GM12878 (cell line): ENCODE results near the gene TMSB10. TPM values are rescaled to one million over a fixed set of nuclear protein-coding genes. Genes with fewer than 3 reads are reported as not detected.

ENCODE experiments used
- ATAC-seq: fragments of 200-7000 bp; cut with Tn5 transposase; 3 replicates; pipeline ENCODE4 v1.9.1; 2020; ENCODE audit warnings: mild to moderate bottlenecking, moderate library complexity
- BruUV-seq: library from RNA; stranded (reverse); fragments of 400-500 nt; replicated peaks from 2 replicates; lab custom pipeline; 2021; lab: Mats Ljungman, UMichigan
- CTCF ChIA-PET: fragments of 300-600 bp; sonication (Branson Sonifier 250); formaldehyde crosslinking; extraction: SDS; loops from one replicate; lab custom pipeline; 2021; ENCODE audit warnings: inconsistent platforms; lab: Yijun Ruan, JAX
- POLR2A ChIA-PET: fragments of 350-600 bp; formaldehyde crosslinking; extraction: SDS; loops from one replicate; lab custom pipeline; 2021; ENCODE audit warnings: inconsistent platforms; lab: Charles Lee
- RAD21 ChIA-PET: fragments of 300-600 bp; sonication (Branson Sonifier 250); formaldehyde crosslinking; loops from one replicate; lab custom pipeline; 2023; ENCODE audit warnings: antibody characterized with exemption; ENCODE audit not compliant: unreplicated experiment; lab: Charles Lee
- SMC1A ChIA-PET: fragments of 300-600 bp; sonication (Branson Sonifier 250); formaldehyde crosslinking; loops from one replicate; lab custom pipeline; 2023; ENCODE audit not compliant: unreplicated experiment, uncharacterized antibody; lab: Charles Lee
- DNase-seq: peaks from one replicate; pipeline ENCODE4 v3.0.0-alpha.2; 2011; ENCODE audit warnings: low read depth, low spot score
- FAIRE-seq: peaks from 3 replicates; lab custom pipeline; 2011; peaks lifted over from hg19 to GRCh38; lab: Jason Lieb, UNC
- H2AFZ ChIP-seq: 2 replicates; pipeline ENCODE4 v1.6.0; 2011; ENCODE audit warnings: low read depth, low read length, control low read depth; ENCODE audit not compliant: control insufficient read depth
- H3K27ac ChIP-seq: 2 replicates; pipeline ENCODE4 v1.5.1; 2011; ENCODE audit warnings: control low read depth; ENCODE audit not compliant: control insufficient read depth, insufficient read depth
- H3K27me3 ChIP-seq, 2 experiments: replicated peaks in 1 of 2; 2 replicates each; pipeline versions ENCODE4 v1.6.0 to v1.6.1; 2011; ENCODE audit warnings: low read length in 1 of 2; ENCODE audit not compliant: control insufficient read depth in 2 of 2, insufficient read depth in 2 of 2
- H3K36me3 ChIP-seq, 2 experiments: 2 replicates each; pipeline ENCODE4 v1.5.1; 2011; ENCODE audit warnings: low read length in 1 of 2; ENCODE audit not compliant: control insufficient read depth in 2 of 2, insufficient read depth in 2 of 2
- H3K4me1 ChIP-seq: 2 replicates; pipeline ENCODE4 v1.6.1; 2011; ENCODE audit warnings: mild to moderate bottlenecking, low read length, moderate library complexity, mixed read lengths; ENCODE audit not compliant: control insufficient read depth, insufficient read depth
- H3K4me2 ChIP-seq: 2 replicates; pipeline ENCODE4 v1.6.0; 2011; ENCODE audit warnings: control low read depth; ENCODE audit not compliant: control insufficient read depth, insufficient read depth
- H3K4me3 ChIP-seq: fragments of 200-600 bp; sonication (generic); 2 replicates; pipeline ENCODE4 v1.5.1; 2016
- H3K79me2 ChIP-seq: 2 replicates; pipeline ENCODE4 v1.6.0; 2011; ENCODE audit warnings: low read length; ENCODE audit not compliant: control insufficient read depth, insufficient read depth
- H3K9ac ChIP-seq: 2 replicates; pipeline ENCODE4 v1.8.0; 2011; ENCODE audit warnings: low read length, control low read depth, mixed read lengths; ENCODE audit not compliant: control insufficient read depth, insufficient read depth
- H3K9me3 ChIP-seq: replicated peaks from 3 replicates; pipeline ENCODE4 v1.5.1; 2011; ENCODE audit warnings: mild to moderate bottlenecking, low read length; ENCODE audit not compliant: control insufficient read depth, insufficient read depth
- H4K20me1 ChIP-seq: 2 replicates; pipeline ENCODE4 v1.6.0; 2011; ENCODE audit not compliant: control insufficient read depth, insufficient read depth
- WGBS: methylation state at CpG from one replicate; pipeline ENCODE4 v1.1.6; 2016; ENCODE audit warnings: low lambda C conversion rate; ENCODE audit not compliant: insufficient replicate concordance, insufficient coverage; ENCODE audit errors: missing lambda C conversion rate; 5-methylcytosine and 5-hydroxymethylcytosine counted together
- in situ Hi-C: fragments of 300-500 bp; cut with MboI; formaldehyde crosslinking; loops from 9 replicates; pipeline ENCODE4 v1.14.3; 2018; ENCODE audit warnings: mixed read lengths
- intact Hi-C: fragments of 100-400 bp; cut with micrococcal nuclease; formaldehyde crosslinking; loops from one replicate; pipeline ENCODE4 v1.14.2; 2022; ENCODE audit not compliant: unreplicated experiment
- polyA plus RNA-seq, 11 experiments: library from polyadenylated mRNA; depleted of rRNA in 4 of 11; unstranded in 6 of 11; stranded (reverse) in 5 of 11; fragments of >200 nt; fragmentation: Nextera tagmentation in 4 of 11; fragmentation: Illumina TruSeq in 1 of 11; extraction: Ambion mirVana in 4 of 11; extraction: Trizol in 1 of 11; gene quantifications; 1 replicate in 1 of 11; 2 replicates in 10 of 11; pipeline versions ENCODE4 v1.2.1 to v1.2.3, GENCODE V29; 2011 to 2016; ENCODE audit warnings: inconsistent platforms in 2 of 11, missing spikeins in 2 of 11, low read depth in 1 of 11
- total RNA-seq, 4 experiments: library from RNA; depleted of rRNA in 3 of 4; stranded (reverse); fragments of >200 nt in 3 of 4; fragmentation: Illumina TruSeq in 1 of 4; extraction: Trizol in 1 of 4; gene quantifications; 2 replicates each; pipeline versions ENCODE4 v1.2.1 to v1.2.3, GENCODE V29; 2013 to 2021
- TF ChIP-seq, protein P1 (sequence below): IDR thresholded peaks from 2 replicates; pipeline ENCODE4 v1.6.1; 2012; ENCODE audit warnings: improper control_type of control experiment, low read depth, low read length; ENCODE audit not compliant: insufficient replicate concordance

The TMSB10 gene
- total and polyA plus RNA-seq, 10 of the 15 experiments (the other 5 are each of a cell fraction or from before 2014, with no cell fraction given): 1,406 to 4,860 (median 3,381) TPM

DNA sequence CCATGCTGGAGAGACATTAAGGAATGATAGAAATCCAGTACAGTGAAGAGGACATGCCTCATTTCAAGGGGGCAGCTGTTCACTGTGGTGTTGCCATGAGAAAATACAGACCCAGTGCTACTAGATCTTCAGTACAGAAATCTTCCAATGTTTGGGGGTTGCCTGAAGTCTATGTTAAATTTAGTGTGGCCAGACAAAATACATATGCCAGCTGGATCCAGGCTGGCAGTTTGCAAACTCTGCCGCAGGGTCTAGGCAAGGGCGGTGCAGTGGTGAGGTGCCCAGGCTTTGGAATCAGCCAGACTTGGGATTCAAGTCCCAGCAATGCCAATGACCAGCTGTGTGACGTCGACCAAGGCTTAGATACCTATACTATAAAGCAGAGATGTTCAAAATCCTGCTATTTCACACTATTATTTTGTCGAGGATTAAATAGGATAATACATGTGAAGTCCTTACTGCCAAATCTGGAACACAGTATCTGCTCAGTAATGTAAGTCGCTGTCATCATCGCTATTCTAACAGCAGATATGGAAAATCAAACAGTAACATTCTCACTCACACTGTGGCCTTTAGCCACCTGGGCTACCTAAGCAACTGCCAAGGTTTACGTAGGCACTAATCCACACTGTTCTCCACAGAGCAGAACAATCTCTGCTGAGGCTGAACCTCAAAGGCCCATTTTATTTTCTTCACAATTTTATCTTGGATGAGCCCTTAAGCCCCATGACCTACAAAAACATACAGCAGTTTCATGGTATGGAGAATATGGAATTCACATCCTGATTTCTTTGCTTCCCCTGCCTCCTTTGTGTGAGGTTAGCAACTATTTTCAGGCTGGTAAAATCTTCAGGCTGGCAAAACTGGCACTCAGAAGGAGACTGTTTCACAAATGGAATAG, 5.9 kb upstream of the TMSB10 start:
- ChIA-PET SMC1A (interaction anchor here (1.2 to 2.9 kb wide), 7 partner anchors 9 to 31 kb away, joined by 3 to 13 read pairs (median 5); partner anchors contain the start of gene TRABD2A), CTCF (interaction anchor here (0.8 to 4.1 kb wide), 6 partner anchors 11 to 120 kb away, joined by 3 to 32 read pairs (median 6); no protein-coding TSS in a partner anchor), POLR2A (interaction anchor here (0.9 to 2.1 kb wide), 3 partner anchors 13 to 45 kb away, joined by 4 to 5 read pairs (median 5); no protein-coding TSS in a partner anchor), RAD21 (interaction anchor here (1.7 to 4.5 kb wide), 4 partner anchors 11 to 46 kb away, joined by 6 to 44 read pairs (median 12); no protein-coding TSS in a partner anchor)
- peaks cover 30% of the 10 kb centered on the region for H3K4me1 ChIP-seq
- H4K20me1 ChIP-seq: no peaks in the 10 kb centered on the region
- no peak for DNase-seq
- TF ChIP-seq, protein P1, sequence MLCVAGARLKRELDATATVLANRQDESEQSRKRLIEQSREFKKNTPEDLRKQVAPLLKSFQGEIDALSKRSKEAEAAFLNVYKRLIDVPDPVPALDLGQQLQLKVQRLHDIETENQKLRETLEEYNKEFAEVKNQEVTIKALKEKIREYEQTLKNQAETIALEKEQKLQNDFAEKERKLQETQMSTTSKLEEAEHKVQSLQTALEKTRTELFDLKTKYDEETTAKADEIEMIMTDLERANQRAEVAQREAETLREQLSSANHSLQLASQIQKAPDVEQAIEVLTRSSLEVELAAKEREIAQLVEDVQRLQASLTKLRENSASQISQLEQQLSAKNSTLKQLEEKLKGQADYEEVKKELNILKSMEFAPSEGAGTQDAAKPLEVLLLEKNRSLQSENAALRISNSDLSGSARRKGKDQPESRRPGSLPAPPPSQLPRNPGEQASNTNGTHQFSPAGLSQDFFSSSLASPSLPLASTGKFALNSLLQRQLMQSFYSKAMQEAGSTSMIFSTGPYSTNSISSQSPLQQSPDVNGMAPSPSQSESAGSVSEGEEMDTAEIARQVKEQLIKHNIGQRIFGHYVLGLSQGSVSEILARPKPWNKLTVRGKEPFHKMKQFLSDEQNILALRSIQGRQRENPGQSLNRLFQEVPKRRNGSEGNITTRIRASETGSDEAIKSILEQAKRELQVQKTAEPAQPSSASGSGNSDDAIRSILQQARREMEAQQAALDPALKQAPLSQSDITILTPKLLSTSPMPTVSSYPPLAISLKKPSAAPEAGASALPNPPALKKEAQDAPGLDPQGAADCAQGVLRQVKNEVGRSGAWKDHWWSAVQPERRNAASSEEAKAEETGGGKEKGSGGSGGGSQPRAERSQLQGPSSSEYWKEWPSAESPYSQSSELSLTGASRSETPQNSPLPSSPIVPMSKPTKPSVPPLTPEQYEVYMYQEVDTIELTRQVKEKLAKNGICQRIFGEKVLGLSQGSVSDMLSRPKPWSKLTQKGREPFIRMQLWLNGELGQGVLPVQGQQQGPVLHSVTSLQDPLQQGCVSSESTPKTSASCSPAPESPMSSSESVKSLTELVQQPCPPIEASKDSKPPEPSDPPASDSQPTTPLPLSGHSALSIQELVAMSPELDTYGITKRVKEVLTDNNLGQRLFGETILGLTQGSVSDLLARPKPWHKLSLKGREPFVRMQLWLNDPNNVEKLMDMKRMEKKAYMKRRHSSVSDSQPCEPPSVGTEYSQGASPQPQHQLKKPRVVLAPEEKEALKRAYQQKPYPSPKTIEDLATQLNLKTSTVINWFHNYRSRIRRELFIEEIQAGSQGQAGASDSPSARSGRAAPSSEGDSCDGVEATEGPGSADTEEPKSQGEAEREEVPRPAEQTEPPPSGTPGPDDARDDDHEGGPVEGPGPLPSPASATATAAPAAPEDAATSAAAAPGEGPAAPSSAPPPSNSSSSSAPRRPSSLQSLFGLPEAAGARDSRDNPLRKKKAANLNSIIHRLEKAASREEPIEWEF: no peak
- no peak overlapping the region for H3K4me3 ChIP-seq
- H3K9me3 ChIP-seq: no peaks in the 10 kb centered on the region; the same call in 2 of the 3 replicates
- FAIRE-seq: no peak
- no peaks in the 10 kb centered on the region for H3K36me3 ChIP-seq
- peak overlapping the region; percentile 91; the same call in 1 of the 2 replicates for H3K27ac ChIP-seq
- in situ Hi-C loops: no loop called here
- H3K4me2 ChIP-seq: no peak overlapping the region
- WGBS: 98% methylated on average over 8 of the region's 8 CpGs
- intact Hi-C loops: no loop called here
- no peaks in the 10 kb centered on the region for H3K27me3 ChIP-seq
- H3K79me2 ChIP-seq: no peaks in the 10 kb centered on the region
- no peak overlapping the region for H3K9ac ChIP-seq
- no peak overlapping the region for H2AFZ ChIP-seq
- no TSS peak for BruUV-seq
- no peak for ATAC-seq
